ENCODE results near the gene BCL3.
A peak's percentile ranks its signal among the peaks of the same experiment; 100 is the strongest.

BCL3 gene

GRCh38 chr19:44788971-44789370 is 40.5 kb downstream of the BCL3 start:
- DNase-seq (ENCODE audit: low spot score): no peak

- DNase-seq (ENCODE audit: low spot score): no peak
Measured at GRCh38 chr19:44789943-44790483, 41.5 kb downstream of the BCL3 start.

- no peak for DNase-seq (ENCODE audit: low spot score)
Measured at GRCh38 chr19:44792281-44792680, 43.8 kb downstream of the BCL3 start.

- no peak for DNase-seq (ENCODE audit: low spot score)
Measured at GRCh38 chr19:44794610-44795009, 46.1 kb downstream of the BCL3 start.

GRCh38 chr19:44795398-44795987 is 47.0 kb downstream of the BCL3 start:
- DNase-seq (ENCODE audit: low spot score): no peak

GRCh38 chr19:44796701-44797115 is 48.2 kb downstream of the BCL3 start:
- no peak for DNase-seq (ENCODE audit: low spot score)

- DNase-seq (ENCODE audit: low spot score): no peak
Measured at GRCh38 chr19:44799627-44800346, 51.3 kb downstream of the BCL3 start.

- DNase-seq (ENCODE audit: low spot score): peak; percentile 94
Measured at GRCh38 chr19:44800461-44800860, 52.0 kb downstream of the BCL3 start.

GRCh38 chr19:44803442-44804428 is 55.2 kb downstream of the BCL3 start:
- no peak for DNase-seq (ENCODE audit: low spot score)

GRCh38 chr19:44806291-44806690 is 57.8 kb downstream of the BCL3 start:
- no peak for DNase-seq (ENCODE audit: low spot score)

GRCh38 chr19:44807162-44807561 is 58.7 kb downstream of the BCL3 start:
- DNase-seq (ENCODE audit: low spot score): no peak

- DNase-seq (ENCODE audit: low spot score): peak; percentile 88
Measured at GRCh38 chr19:44807652-44808462, 59.3 kb downstream of the BCL3 start.

- peak; percentile 89 for DNase-seq (ENCODE audit: low spot score)
Measured at GRCh38 chr19:44808463-44809371, 60.2 kb downstream of the BCL3 start, which contains the start of gene BCAM. Gene BCAM, plus strand, starts transcription at chr19:44809103. Its CDS starts 22 bp downstream, at chr19:44809125.
